ENCODE results near the gene GATA5.
"Not testable (repeated sequence)": the region's sequence is repeated elsewhere in the genome, so short reads cannot be mapped to it uniquely, and the experiment has no call there.

Gene GATA5

DNA sequence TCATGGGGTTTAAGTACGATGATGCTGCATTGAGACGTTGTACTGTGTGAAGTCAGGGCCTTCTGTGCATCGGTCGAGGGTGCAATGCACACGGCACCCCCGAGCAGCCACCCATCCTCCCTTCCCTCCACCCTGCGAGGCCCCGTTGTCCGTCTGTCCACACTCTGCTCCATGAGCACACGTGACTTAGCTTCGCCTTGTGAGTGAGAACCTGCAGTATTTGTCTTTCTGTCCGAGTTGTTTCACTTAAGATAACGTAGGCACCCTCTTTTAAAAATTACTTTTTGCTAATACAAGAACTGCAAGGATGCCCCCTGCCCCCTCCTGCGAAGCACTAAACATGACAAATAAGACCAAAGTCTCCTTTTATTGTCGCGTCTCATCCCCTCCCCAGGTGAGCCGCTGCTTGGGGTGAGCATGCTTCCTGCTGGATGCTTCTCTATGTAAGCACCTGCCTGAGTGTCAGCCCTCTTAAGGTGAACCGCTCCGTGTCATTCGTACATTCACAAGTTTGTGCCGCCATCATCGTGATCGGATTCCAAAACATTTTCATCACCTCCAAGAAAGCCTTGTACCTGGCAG lies 44.8 kb downstream of the GATA5 start:
- no peak for DNase-seq (ENCODE audit: low read depth, low spot score)

DNA sequence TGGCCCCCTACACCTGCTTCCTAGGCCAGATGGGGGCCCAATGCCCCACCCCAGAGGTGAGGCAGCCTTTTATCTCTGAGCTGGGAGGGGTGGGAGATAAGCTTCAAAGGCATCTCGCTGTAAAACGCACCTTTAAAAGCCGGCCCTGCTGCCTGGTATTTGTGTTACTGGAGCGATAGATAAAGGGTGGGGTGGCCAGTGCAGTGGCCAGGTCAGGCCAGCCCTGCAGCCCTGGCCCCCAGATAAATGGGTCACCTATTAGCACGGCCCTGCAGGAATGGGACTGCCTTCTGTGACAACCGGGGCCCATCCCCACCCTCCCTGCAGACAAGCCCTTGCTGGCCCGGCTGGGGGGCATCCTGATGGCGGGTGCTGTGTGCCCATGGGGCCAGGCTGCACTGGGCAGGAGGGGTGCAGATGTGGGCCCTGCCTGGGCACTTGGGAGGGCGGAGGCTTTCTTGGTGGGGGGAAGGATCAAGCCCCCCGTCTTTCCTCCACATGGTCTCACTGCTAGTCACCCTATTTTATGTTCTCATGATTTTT lies 45.4 kb downstream of the GATA5 start:
- no peak for DNase-seq (ENCODE audit: low read depth, low spot score)

DNA sequence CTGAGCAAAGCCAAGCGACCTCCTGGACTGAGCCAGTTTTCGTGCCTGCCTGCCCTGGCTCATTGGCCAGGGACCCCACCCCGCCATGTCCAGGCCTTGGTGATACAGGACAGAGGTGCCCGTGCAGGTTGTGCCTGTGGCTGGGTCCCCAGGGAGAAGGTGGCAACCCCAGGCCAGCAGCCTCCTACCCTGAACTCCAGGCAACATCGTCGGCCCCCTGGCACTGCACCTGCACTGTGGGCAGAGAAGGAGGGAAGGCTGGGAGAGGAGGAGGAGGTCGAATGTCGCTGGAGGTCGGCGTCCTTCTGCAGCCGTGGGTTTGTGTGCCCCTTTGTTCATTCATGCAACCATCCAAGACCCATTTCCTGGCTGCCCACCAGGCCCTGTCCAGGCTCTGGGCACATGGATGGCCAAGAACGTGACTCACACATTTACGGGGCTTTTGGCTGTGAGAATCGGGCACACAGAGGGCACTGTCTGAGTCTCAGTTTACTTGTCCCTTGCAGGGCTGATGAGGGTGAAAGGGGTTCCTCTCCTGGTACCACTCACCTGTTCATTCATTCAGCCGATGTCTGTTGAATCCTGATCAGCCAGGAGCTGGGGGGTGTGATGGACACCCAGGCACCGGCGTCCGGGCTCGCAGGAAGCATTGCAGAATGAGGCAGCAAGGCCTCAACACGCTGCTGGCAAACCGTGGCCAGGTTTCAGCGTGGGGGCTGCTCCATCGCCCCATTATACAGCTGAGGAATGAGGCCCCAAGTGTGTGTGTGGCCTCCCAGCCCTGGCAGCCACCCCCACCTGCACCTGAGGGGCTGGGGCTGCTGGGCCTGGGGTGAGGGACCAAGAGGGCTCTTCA lies 46.1 kb downstream of the GATA5 start:
- no peak for DNase-seq (ENCODE audit: low read depth, low spot score)

DNA sequence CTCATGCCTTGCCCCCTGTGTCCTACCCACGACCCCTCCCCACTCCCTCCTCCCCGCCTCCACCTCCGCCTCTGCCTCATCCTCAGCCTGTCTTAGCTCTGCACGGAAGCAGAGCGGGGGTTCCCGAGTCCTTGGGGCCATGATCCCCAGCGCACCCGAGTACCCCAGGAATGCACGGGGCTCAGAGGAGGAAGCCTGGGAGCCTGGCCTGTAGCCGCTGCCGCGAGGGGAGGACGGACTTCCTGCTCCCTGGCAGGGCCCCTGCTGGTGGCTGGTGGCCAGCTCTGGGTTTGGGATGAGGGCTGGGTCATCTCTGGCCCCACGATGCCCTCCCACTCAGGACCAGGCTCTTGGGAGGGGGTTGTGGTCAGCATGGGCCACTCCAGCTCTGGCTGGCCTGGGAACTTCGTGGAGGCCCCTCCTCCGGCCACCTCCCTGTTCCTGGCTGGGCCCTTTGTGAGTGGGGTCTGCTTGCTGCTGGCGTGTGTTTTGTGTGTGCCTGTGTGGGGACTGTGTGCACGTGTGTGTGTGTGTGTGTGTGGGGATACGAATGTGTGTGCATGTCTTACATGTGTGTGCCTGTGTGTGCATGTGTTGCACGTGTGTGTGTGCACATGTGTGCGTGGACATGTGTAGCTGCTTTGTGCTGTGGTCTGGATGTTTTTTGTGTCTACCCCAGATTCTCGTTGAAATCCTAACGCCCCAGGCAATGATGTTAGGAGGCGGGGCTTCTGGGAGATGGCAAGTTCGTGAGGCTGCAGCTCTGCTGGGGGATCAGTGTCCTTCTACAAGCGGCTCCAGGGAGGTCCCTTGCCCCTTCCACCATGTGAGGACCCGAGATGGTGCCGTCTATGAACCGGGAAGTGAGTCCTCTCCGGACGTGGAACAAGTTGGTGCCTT lies 47.1 kb downstream of the GATA5 start:
- no peak for DNase-seq (ENCODE audit: low read depth, low spot score)

DNA sequence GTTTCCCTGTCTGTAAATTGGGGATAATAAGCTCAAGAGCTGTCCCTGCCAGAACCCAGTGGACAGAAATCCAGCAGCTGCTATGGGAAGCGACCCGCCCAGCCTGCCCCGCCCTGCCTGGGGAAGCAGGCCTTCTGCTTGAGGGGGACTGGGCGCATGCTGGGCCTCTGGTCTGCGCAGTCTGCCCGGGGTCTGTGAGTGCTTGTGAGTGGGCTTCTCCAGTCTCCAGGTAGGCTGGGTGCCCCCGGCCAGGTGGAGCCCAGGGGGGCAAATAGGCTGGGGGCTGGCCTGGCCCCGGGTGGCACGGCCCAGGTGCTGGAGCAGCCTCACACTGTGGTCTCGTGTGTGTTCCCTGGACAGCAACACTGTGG lies 47.8 kb downstream of the GATA5 start:
- no peak for DNase-seq (ENCODE audit: low read depth, low spot score)

DNA sequence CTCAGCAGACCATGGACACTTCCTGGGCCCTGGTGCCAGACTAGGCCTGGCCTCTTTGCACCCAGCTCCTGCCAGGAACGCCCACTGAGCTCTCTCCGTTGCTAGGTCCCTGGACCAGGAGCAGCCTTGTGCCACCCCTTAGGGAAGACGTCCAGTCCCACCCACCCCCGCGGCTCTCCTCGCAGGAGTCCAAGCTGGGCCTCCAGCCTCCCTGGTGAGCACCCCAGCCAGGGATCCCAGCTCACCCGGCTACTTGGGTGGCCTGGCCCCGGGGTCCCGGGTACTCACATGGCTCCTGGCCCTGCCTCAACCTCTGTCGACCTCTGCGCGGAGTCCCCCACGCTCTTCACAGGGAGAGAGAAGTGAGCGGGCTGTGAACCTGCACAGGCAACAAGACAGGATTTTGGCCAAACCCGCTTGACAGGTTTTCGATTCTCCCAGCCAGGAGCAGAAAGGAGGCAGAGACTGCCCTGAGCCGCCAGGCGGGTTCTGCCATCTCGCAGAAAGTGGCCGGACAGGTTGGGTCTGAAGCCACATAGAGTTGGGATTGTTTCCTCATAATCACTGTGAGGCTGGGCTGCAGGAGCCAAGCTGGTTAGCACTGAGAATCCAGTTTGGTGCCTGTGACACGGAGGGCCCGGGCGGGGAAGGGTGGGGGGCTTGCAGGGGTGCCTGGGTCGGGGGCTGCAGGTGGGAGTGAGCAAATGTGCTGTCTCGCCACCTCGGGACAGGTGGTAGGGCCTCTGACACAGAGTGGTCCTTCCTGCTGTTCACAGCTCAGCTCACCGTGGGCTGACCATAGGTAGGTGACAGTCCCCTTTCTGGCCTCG lies 48.4 kb downstream of the GATA5 start, which contains the start of gene RBBP8NL:
Gene RBBP8NL (minus strand): TSS at position 368 of the 830 bp plus-strand sequence. CDS start 7,892 bp downstream, outside the sequence.
- DNase-seq (ENCODE audit: low read depth, low spot score) = peak; percentile 93

DNA sequence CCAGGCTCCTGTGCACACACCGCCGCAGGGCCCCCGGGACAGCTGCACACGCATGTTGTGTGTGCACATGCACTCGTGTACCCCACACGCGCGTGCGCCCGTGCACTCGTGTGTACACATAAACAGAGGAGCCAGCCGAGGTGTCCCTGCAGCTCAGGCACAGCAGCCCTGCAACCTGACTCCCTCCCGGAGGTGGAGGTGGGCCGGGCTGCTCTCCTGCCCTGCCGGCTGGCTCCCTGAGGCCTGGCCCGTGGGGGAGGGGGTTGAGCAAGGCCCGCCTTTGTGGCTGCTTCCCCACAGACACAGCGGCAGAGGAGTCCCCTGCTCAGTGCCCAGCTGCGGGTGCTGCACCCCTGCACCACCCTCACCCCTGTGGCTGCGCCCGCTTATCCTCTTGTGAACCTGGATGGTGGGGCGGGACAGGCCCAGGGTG lies 49.1 kb downstream of the GATA5 start:
- DNase-seq (ENCODE audit: low read depth, low spot score) = no peak

DNA sequence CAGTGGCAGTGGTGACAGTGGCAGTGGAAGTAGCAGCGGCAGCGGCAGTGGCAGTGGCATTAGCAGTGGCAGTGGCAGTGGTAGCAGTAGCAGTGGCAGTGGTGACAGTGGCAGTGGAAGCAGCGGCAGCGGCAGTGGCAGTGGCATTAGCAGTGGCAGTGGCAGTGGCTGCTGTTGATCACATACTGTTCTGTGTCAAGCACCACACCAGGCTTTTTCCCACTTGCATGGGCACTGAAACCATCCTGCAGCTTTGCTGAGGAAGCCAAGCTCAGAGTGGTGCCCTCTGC lies 49.8 kb downstream of the GATA5 start:
- DNase-seq (ENCODE audit: low read depth, low spot score) = not testable (repeated sequence)

DNA sequence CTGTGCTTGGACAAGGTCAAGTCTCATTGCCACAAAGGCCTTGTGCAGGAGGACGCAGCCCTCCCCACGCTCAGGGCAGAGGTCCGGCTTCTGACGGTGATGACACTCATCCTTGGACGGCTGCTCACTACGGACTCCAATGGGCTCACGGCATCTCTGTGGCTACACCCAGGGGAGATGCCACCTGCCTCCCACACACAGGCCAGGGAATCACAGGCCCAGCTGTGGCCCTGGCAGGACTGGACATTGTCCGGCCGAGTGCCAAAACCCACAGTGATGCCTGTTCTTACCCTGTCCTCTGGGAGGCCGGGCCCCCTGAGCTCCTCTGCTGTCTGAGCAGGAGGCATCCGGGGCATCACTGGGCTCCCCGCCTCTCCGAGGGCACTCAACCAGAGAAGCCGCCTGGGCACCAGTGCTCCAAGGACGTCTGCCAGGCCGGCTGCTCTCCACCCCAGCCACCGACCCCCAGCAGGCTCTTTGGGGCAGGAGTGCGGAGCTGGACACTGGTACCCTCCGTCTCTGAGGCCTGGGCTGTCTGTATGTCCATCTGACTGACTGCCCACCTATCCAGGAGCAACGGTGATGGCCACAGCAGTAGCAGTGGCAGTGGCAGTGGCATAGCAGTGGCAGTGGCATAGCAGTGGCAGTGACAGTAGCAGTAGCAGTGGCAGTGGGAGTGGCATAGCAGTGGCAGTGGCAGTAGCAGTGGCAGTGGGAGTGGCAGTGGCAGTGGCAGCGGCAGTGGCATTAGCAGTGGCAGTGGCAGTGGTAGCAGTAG lies 50.3 kb downstream of the GATA5 start:
- no peak for DNase-seq (ENCODE audit: low read depth, low spot score)

DNA sequence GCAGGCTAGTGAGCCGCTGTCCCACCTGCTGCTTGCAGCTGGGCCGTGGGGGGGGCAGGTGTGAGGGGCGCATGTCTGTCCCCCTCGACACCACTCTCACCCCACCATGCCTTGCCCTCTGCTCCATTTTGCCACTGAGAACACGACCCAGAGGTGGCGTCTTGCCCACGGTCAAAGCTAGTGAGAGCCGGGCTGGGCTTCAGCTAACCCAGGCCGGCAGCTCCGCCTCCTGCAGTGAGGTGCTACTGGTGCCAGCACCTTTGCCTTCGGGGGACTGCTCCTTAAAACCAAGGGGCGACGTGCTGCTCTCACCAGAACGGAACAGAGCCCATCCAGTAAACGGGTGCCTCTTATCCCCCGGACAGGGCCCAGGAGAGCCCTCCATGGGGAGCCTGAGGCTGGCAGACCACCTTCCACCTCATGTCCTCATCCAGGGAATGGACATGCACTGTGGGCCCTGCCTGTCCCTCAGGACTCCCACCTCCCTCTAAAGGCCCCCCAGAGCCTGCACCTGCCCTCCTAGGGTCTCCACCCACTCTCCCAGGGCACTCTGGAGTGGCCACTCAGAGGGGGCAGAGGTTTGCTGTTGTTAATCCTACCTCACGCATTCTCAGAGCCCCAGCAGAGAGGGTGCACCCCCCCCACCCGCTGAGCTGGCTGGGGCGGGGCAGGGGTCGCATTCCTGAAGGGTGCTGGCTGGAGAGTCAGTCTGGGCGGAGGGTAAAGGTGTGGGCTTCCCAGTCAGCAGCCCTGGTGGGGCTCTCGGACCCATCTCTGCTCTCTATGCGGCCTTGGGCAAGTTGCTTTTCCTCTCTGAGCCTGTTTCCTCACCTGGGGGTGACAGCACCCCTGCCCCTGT lies 51.3 kb downstream of the GATA5 start:
- DNase-seq (ENCODE audit: low read depth, low spot score) = no peak

DNA sequence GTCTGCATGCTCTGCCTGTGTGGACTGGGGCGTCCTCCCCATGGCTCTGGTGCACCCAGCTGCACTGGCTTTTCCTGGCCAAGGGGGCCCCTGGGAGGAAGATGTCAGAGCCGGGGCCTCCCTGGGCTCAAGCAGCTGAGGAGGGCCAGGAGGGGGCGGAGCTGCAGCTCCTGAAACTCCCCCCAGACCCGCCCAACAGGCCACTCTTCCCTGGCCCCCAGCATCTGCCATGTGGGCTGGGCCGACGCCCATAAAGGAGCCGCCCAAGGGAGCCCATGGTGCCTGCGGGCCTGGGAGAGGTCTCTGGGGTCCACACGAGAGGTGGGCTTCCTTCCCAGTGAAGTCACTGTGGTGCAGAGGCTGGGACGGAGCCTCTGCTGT lies 52.5 kb downstream of the GATA5 start:
- DNase-seq (ENCODE audit: low read depth, low spot score) = no peak

DNA sequence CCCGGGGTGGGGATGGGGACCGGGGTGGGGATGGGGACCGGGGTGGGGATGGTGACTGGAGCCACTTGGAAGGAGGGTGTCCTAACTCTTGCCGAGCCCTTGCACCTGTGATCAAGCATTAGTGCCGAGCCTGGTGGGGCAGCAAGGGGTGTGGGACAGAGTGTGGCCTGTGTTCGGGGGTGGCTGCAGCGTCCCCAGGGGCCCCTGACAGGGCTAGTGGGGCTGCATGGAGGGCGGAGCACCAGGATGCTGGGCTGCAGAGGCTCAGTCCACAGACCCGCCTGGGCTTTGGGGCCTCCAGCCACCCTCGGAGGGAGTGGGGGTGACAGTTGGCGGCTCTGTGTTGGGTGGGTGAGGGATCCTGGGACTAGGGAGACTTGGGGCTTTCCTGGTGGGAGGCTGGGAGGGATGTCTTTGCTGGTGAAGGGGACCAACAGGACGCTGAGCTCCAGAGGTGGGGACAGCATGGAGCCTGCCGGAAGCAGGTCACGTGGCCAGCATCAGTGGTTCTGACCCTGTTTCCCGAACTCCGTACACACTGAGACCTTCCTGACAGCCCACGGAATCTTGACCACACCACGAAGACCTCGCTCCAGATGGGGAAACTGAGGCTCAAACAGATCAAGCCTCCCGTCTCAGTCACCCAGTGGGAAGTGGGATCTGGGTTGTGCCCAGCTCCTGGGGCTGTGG lies 53.0 kb downstream of the GATA5 start:
- DNase-seq (ENCODE audit: low read depth, low spot score) = no peak

DNA sequence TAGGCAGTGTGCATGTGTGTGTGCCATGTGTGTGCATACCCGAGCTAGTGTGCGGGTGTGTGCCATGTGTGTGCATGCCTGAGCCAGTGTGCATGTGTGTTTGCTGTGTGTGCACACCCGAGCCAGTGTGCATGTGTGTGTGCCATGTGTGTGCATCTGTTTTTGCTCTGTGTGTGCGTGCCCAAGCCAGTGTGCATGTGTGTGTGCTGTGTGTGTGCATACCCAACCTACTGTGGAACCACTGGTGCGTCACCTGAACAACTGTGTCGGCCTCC lies 54.1 kb downstream of the GATA5 start:
- DNase-seq (ENCODE audit: low read depth, low spot score) = no peak

DNA sequence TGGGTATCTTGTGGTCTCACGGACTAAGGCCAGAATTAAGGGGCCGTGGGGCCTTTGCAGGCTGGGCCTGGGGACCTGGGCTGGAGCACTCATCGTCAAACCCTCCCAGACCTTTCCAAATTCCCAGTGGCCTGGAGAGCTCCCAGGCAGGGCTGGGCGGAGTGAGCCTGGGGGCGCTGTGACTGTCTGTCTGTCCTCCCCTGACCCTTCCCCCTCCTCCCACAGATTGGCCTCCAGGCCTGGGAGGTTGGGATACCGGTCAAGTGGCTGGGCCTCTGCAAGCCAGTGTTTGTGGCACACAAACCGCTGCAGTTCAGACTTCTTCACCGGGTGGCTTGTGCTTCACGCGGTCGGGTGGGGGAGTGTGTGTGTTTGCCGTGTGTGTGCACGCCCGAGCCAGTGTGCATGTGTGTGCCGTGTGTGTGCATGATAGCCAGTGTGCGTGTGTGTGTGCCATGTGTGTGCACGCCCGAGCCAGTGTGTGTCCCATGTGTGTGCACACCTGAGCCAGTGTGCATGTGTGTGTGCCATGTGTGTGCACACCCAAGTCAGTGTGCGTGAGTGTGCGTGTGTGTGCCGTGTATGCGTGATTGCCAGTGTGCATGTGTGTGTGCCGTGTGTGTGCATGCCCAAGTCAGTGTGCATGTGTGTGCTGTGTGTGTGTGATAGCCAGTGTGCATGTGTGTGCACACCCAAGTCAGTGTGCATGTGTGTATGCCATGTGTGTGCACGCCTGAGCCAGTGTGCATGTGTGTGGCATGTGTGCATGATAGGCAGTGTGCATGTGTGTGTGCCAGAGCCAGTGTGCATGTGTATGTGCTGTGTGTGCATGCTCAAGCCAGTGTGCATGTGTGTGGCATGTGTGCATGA lies 54.7 kb downstream of the GATA5 start:
- DNase-seq (ENCODE audit: low read depth, low spot score) = no peak

DNA sequence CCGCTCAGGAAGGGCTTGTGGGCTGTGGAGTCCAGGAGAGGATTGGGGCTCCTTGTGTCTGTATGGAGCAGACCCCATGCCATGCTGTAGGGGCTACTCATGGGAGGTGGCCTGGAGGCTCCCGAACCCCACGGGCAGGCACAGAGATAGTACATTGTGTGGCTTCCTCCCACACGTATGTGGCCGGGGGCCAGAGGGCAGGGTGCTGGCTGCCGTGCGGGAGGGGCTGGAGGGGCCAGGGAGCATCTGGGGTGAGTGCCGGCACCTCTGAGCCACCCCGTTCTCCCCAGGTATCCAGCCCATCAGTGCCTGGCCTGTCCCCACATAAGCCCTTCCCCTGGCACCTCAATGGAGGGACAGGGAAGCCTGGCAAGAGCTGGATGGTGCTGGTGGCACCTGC lies 56.0 kb downstream of the GATA5 start:
- no peak for DNase-seq (ENCODE audit: low read depth, low spot score)

DNA sequence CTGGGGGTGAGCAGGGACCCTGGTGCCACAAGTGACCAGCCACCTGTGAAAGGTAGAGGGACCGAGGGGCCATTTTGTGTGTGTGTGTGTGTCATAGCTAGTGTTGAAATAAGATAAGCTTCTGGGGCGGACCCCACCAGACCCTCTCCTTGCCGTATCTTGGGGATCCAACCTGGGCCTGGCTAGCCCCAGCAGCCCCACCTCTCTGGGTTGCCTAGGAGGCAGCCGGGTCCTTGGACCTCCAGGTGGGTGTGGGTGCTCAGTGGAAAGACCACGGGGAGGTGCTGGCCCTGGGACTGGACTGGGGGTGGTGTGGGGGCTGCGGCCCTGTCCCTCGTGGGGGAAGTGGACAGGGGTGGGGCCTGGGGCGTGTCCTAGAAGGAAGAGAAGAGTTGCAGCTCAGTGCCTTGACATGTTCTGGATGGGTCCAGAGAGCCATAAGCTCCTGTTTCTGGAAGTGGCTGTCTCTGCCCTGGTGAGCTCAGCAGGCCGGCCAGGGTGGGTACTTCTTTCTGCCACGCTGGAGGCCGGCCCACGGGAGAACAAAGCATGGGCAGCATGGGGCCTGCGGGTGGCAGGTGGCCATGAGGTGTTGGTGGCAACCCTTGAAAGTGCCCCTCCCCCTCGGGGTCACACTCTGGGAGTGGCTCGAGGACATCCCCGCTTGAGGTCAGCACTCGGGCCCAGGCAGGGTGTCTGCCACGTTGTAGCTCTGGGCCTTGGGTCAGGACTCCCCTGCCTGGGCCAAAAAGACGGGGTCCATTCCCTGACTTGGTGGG lies 56.9 kb downstream of the GATA5 start:
- DNase-seq (ENCODE audit: low read depth, low spot score) = no peak

DNA sequence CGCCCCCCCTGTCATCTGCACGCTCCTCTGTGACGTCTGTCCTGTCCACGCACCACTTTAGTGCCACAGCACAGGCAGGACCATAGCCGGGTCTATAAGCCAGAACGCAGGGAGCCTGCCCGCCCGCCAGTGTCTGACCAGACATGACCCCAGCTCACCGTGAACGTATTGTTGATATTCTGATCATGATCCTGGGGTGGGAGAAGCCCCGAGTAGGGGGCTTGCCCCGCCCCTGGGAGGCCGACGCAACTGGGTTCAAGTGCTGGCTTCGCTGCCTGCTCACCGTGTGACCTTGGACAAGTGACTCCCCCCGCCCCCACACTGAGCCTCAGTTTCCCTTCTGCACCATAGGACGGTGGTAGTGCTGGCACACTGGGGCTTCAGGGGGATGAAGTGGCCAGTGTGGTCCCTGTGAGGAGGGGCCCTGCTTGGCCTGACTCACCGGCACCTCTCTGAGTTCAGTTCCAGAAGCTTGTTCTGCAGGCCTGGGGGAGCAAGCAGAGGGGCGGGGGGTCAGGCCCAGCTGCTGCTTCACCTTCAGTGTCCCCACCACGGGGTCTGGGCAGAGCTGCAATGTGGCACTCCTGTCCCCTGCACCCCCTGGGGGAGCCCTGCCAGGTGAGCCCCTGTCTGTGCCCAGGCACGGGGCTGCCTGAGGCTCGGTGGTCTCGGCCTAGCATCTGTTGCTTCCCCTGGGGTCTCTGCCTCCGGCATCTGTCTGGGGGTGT lies 57.6 kb downstream of the GATA5 start:
- no peak for DNase-seq (ENCODE audit: low read depth, low spot score)
